ENCODE data around the gene AMPD3.
A peak's percentile ranks its signal among the peaks of the same experiment; 100 is the strongest.

The AMPD3 gene

DNA sequence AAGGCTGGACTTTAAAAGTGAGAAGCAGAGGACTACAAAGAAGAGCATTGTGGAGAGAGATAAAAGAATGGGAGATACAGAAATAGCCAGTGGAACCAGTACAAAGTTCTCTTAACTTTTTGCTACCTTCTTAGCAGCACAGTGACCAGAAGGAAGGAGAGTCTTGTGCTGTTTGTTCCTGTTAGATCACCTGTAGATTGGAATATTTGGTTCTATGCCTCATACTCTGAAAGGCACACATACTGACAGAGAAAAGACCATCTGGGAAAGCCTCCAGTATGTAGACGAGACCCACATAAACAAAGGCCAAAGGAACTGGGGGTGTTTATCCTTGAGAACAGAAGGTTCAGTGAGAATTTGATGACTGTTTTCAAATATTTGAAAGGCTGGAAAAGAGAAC lies 67.2 kb downstream of the AMPD3 start:
- TF ChIP-seq, protein P1, sequence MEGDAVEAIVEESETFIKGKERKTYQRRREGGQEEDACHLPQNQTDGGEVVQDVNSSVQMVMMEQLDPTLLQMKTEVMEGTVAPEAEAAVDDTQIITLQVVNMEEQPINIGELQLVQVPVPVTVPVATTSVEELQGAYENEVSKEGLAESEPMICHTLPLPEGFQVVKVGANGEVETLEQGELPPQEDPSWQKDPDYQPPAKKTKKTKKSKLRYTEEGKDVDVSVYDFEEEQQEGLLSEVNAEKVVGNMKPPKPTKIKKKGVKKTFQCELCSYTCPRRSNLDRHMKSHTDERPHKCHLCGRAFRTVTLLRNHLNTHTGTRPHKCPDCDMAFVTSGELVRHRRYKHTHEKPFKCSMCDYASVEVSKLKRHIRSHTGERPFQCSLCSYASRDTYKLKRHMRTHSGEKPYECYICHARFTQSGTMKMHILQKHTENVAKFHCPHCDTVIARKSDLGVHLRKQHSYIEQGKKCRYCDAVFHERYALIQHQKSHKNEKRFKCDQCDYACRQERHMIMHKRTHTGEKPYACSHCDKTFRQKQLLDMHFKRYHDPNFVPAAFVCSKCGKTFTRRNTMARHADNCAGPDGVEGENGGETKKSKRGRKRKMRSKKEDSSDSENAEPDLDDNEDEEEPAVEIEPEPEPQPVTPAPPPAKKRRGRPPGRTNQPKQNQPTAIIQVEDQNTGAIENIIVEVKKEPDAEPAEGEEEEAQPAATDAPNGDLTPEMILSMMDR (conservative IDR thresholded peaks at IDR 0.05), result no peak
- peak overlapping the region; percentile 49 for H3K27ac ChIP-seq

DNA sequence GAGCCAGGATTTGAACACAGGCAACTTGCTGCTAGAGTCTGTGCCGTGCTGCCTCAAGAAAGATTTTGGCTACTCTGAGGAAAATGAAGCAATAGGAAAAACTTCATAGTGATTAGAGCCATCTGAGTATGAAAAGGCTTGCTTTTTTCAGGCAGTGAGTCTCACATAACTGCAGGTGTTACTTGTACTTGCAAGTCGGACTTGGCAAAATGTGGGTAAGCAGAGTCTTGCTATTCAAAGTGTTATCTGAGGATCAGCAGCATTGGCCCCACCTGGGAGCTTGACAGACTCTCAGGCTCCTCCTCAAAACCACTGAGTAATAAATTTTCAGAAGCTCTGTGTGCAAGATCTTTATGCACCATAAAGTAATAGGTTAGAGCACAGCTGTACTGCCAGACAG lies 67.9 kb downstream of the AMPD3 start:
- H3K27ac ChIP-seq, result peak overlapping the region; percentile 49
- TF ChIP-seq, protein P1 (conservative IDR thresholded peaks at IDR 0.05), result no peak

- peak overlapping the region; percentile 49 for H3K27ac ChIP-seq
- TF ChIP-seq, protein P1 (conservative IDR thresholded peaks at IDR 0.05), result no peak
These were observed 69.4 kb downstream of the AMPD3 start for GRCh38 chr11:10524471-10524870.

DNA sequence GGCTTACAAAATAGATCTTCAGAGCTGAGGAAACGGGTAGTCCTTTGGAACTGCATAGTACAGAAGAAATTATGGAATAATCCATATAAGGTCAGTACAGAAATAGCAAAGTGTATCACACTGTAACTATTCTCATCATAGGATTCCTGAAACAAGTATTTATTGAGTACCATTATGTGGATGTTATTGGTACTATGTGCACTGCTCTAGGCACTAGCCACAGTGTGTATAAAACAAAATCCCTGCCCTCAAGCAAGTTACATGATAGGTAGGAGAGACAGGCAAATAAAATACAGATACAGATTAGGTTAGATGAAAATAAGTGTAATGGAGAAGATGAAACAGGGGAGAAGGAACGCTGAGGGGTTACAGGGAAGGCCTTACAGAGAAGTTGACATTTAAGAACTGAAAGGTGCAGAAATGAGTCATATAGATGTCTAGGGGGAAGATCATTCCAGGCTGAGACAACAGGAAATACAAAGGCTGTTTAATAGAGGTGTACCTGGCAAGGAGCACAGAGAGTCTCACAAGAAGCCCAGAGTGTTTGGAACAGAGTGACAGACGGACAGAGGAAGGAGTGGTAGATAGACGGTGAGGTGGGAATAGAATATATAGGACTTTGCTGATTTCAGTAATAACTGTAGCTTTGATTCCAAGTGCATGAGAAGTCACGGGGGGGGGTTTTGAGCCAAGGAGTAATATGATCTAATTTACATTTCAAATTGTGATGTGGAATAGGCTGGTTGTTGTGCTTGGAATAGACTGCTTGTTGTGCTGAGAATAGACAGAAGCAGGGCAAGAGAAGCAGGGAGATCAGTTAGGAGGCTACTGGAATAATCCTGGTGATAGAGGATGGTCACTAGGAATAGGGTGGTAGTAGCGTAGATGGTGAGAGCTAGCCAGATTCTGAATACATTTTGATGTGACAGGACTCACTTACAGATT lies 72.2 kb downstream of the AMPD3 start:
- TF ChIP-seq, protein P1 (conservative IDR thresholded peaks at IDR 0.05), result no peak
- peak overlapping the region; percentile 75 for H3K27ac ChIP-seq

DNA sequence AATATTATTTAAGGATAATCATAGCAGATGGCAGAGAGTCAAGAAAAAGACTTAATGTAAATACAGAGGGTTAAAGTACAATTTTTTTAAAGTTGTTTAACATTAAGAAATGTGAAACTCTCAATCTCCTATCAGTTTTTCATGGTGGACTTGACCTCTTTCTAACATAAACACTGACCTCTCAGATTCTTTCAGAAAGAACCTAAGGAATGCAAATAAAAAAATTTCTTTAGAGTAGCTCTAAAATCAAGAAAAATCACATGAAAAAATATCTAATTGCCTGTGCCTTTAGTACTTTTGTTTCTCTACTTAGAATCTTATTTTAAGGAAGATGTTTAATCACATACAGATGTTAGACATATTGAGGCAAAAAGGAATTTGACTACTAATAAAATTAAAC lies 73.1 kb downstream of the AMPD3 start:
- peak overlapping the region; percentile 75 for H3K27ac ChIP-seq
- TF ChIP-seq, protein P1 (conservative IDR thresholded peaks at IDR 0.05), result no peak

- TF ChIP-seq, protein P1 (conservative IDR thresholded peaks at IDR 0.05), result no peak
- H3K27ac ChIP-seq, result peak overlapping the region; percentile 13; the same call in 1 of the 2 replicates
These were observed 74.2 kb downstream of the AMPD3 start for GRCh38 chr11:10529279-10529678.

GRCh38 chr11:10532526-10532925 lies 77.5 kb downstream of the AMPD3 start:
- TF ChIP-seq, protein P1 (conservative IDR thresholded peaks at IDR 0.05), result no peak
- H3K27ac ChIP-seq, result no peak overlapping the region
